GM18868 (cell line): Measurements from ENCODE around the gene CD2.
"Not testable (repeated sequence)": the region's sequence is repeated elsewhere in the genome, so short reads cannot be mapped to it uniquely, and the experiment has no call there.

Experiments used
- ATAC-seq: cut with Tn5 transposase; IDR thresholded peaks from one replicate; pipeline ENCODE4 v1.9.1; 2021; ENCODE audit warnings: mild to moderate bottlenecking, moderate library complexity; ENCODE audit not compliant: unreplicated experiment

Gene CD2

GRCh38 chr1:116731439-116731838, 22.8 kb upstream of the CD2 start:
- ATAC-seq = no peak

GRCh38 chr1:116732726-116733125, 21.5 kb upstream of the CD2 start:
- no peak for ATAC-seq

- no peak for ATAC-seq
Observed at GRCh38 chr1:116733476-116734365, 20.5 kb upstream of the CD2 start.

GRCh38 chr1:116735246-116735645, 19.0 kb upstream of the CD2 start:
- no peak for ATAC-seq

GRCh38 chr1:116737020-116737854, 17.0 kb upstream of the CD2 start:
- ATAC-seq = peak; percentile 34

GRCh38 chr1:116737855-116738321, 16.3 kb upstream of the CD2 start:
- peak; percentile 21 for ATAC-seq

- peak; percentile 78 for ATAC-seq
Observed at GRCh38 chr1:116738673-116739370, 15.4 kb upstream of the CD2 start.

- ATAC-seq = no peak
Observed at GRCh38 chr1:116739371-116740012, 14.7 kb upstream of the CD2 start.

- no peak for ATAC-seq
Observed at GRCh38 chr1:116740296-116740695, 13.9 kb upstream of the CD2 start.

- no peak for ATAC-seq
Observed at GRCh38 chr1:116740746-116741145, 13.5 kb upstream of the CD2 start.

GRCh38 chr1:116741836-116742565, 12.2 kb upstream of the CD2 start:
- ATAC-seq = no peak

- no peak for ATAC-seq
Observed at GRCh38 chr1:116743535-116743934, 10.7 kb upstream of the CD2 start.

GRCh38 chr1:116748272-116748671, 6.0 kb upstream of the CD2 start:
- no peak for ATAC-seq

- no peak for ATAC-seq
Observed at GRCh38 chr1:116751146-116751545, 3.1 kb upstream of the CD2 start.

- ATAC-seq = no peak
Observed at GRCh38 chr1:116751621-116752020, 2.6 kb upstream of the CD2 start.

- no peak for ATAC-seq
Observed at GRCh38 chr1:116753312-116753711, 918 bp upstream of the CD2 start.

- no peak for ATAC-seq
Observed at GRCh38 chr1:116755066-116755465, 836 bp downstream of the CD2 start.

GRCh38 chr1:116755681-116756080, 1.5 kb downstream of the CD2 start:
- no peak for ATAC-seq

GRCh38 chr1:116756092-116756491, 1.9 kb downstream of the CD2 start:
- not testable (repeated sequence) for ATAC-seq

- ATAC-seq = not testable (repeated sequence)
Observed at GRCh38 chr1:116758456-116758815, 4.2 kb downstream of the CD2 start.
